IMR-90 (cell line): Measurements from ENCODE around the gene CHN2. TPM values are rescaled to one million over a fixed set of nuclear protein-coding genes. Genes with fewer than 3 reads are reported as not detected.

Source experiments
- ATAC-seq: fragments of 200-7000 bp; cut with Tn5 transposase; 2 replicates; pipeline ENCODE4 v1.9.1; 2020; ENCODE audit warnings: low read depth, mild to moderate bottlenecking, moderate library complexity
- BruUV-seq: library from RNA; stranded (reverse); fragments of 400-500 nt; replicated peaks from 2 replicates; lab custom pipeline; 2021; lab: Mats Ljungman, UMichigan
- CTCF ChIA-PET: fragments of 300-600 bp; formaldehyde crosslinking; extraction: SDS; loops from one replicate; lab custom pipeline; 2021; ENCODE audit warnings: antibody characterized with exemption; lab: Yijun Ruan, JAX
- POLR2A ChIA-PET: fragments of 300-600 bp; sonication (Branson Sonifier 250); formaldehyde crosslinking; loops from one replicate; lab custom pipeline; 2022; ENCODE audit warnings: antibody characterized with exemption; ENCODE audit not compliant: unreplicated experiment; lab: Charles Lee
- DNase-seq: peaks from one replicate; pipeline ENCODE4 v3.0.0; 2013
- H2AFZ ChIP-seq: replicated peaks from 2 replicates; pipeline ENCODE3; 2013; ENCODE audit warnings: low read length, mild to moderate bottlenecking; ENCODE audit not compliant: poor library complexity
- H2AK5ac ChIP-seq: 2 replicates; pipeline ENCODE4 v1.6.1; 2013; ENCODE audit warnings: low read depth, low read length, inconsistent platforms
- H2AK9ac ChIP-seq: replicated peaks from 2 replicates; pipeline ENCODE3; 2013; ENCODE audit warnings: mild to moderate bottlenecking, low read depth, low read length, moderate library complexity; ENCODE audit not compliant: poor library complexity
- H2BK120ac ChIP-seq: 2 replicates; pipeline ENCODE4 v1.6.1; 2013; ENCODE audit warnings: low read depth, low read length, inconsistent platforms
- H2BK15ac ChIP-seq: 3 replicates; pipeline ENCODE4 v1.6.1; 2013; ENCODE audit warnings: low read depth, low read length, inconsistent platforms
- H2BK20ac ChIP-seq: 2 replicates; pipeline ENCODE4 v1.6.1; 2013; ENCODE audit warnings: low read depth, mild to moderate bottlenecking, inconsistent platforms, low read length, moderate library complexity
- H2BK5ac ChIP-seq: 2 replicates; pipeline ENCODE4 v1.6.1; 2013; ENCODE audit warnings: mild to moderate bottlenecking, low read depth, low read length, inconsistent platforms; ENCODE audit not compliant: poor library complexity, severe bottlenecking
- H3K14ac ChIP-seq: replicated peaks from 2 replicates; pipeline ENCODE4 v1.6.1; 2013; ENCODE audit warnings: low read depth, low read length, inconsistent platforms
- H3K18ac ChIP-seq: 2 replicates; pipeline ENCODE4 v1.6.1; 2013; ENCODE audit warnings: low read depth, low read length, control low read depth
- H3K23ac ChIP-seq: 2 replicates; pipeline ENCODE4 v1.6.1; 2013; ENCODE audit warnings: low read depth, low read length, inconsistent platforms
- H3K27ac ChIP-seq: 2 replicates; pipeline ENCODE4 v1.5.1; 2013; ENCODE audit warnings: mild to moderate bottlenecking, control low read depth, low read length; ENCODE audit not compliant: insufficient read depth
- H3K27me3 ChIP-seq: 2 replicates; pipeline ENCODE4 v1.6.1; 2013; ENCODE audit warnings: low read length; ENCODE audit not compliant: control insufficient read depth, insufficient read depth
- H3K36me3 ChIP-seq: 2 replicates; pipeline ENCODE4 v1.6.1; 2013; ENCODE audit warnings: low read length, mixed read lengths; ENCODE audit not compliant: control insufficient read depth, insufficient read depth
- H3K4ac ChIP-seq: 2 replicates; pipeline ENCODE4 v1.6.1; 2013; ENCODE audit warnings: low read depth, low read length, inconsistent platforms
- H3K4me1 ChIP-seq: 2 replicates; pipeline ENCODE4 v1.6.1; 2013; ENCODE audit warnings: low read length, mixed read lengths; ENCODE audit not compliant: control insufficient read depth, insufficient read depth
- H3K4me2 ChIP-seq: 2 replicates; pipeline ENCODE4 v1.6.1; 2013; ENCODE audit warnings: low read depth, mild to moderate bottlenecking, control low read depth, low read length, moderate library complexity
- H3K4me3 ChIP-seq: 2 replicates; pipeline ENCODE4 v1.5.1; 2013; ENCODE audit warnings: low read depth, mild to moderate bottlenecking, control low read depth, low read length, moderate library complexity; ENCODE audit not compliant: insufficient read depth
- H3K56ac ChIP-seq: 2 replicates; pipeline ENCODE4 v1.6.1; 2013; ENCODE audit warnings: low read length, inconsistent platforms; ENCODE audit not compliant: insufficient read depth; ENCODE audit errors: extremely low read depth
- H3K79me1 ChIP-seq, 2 experiments: 2 replicates each; pipeline ENCODE4 v1.6.1; 2013; ENCODE audit warnings: low read length in 2 of 2, inconsistent platforms in 1 of 2, low read depth in 1 of 2
- H3K9ac ChIP-seq: 2 replicates; pipeline ENCODE4 v1.6.1; 2013; ENCODE audit warnings: low read depth, low read length, control low read depth
- H3K9me1 ChIP-seq: 2 replicates; pipeline ENCODE4 v1.6.1; 2013; ENCODE audit warnings: low read length, inconsistent platforms; ENCODE audit not compliant: insufficient read depth
- H3K9me3 ChIP-seq: 2 replicates; pipeline ENCODE4 v1.6.1; 2013; ENCODE audit warnings: low read length; ENCODE audit not compliant: control insufficient read depth, insufficient read depth
- H4K20me1 ChIP-seq: 2 replicates; pipeline ENCODE4 v1.6.1; 2013; ENCODE audit warnings: low read length, inconsistent platforms; ENCODE audit not compliant: insufficient read depth
- H4K5ac ChIP-seq: 2 replicates; pipeline ENCODE4 v1.6.1; 2013; ENCODE audit warnings: mild to moderate bottlenecking, low read depth, low read length, control low read depth
- H4K8ac ChIP-seq, 2 experiments: 2 replicates each; pipeline ENCODE4 v1.6.1; 2013; ENCODE audit warnings: low read depth in 2 of 2, low read length in 2 of 2, control low read depth in 1 of 2, inconsistent platforms in 1 of 2
- H4K91ac ChIP-seq: 2 replicates; pipeline ENCODE4 v1.6.1; 2013; ENCODE audit warnings: low read depth, low read length, inconsistent platforms; ENCODE audit not compliant: insufficient read depth
- BHLHE40 ChIP-seq: fragments of 150-350 bp; IDR thresholded peaks from 2 replicates; pipeline ENCODE4 v1.6.1; 2016; ENCODE audit warnings: mild to moderate bottlenecking, low read depth, low read length
- MAZ ChIP-seq: IDR thresholded peaks from 2 replicates; pipeline ENCODE4 v1.6.1; 2012; ENCODE audit warnings: low read depth, mild to moderate bottlenecking, low read length, improper control_type of control experiment, moderate library complexity, borderline replicate concordance
- POLR2A ChIP-seq: IDR thresholded peaks from 2 replicates; pipeline ENCODE4 v1.6.1; 2012; ENCODE audit warnings: mild to moderate bottlenecking, low read depth, low read length
- RAD21 ChIP-seq: IDR thresholded peaks from 2 replicates; pipeline ENCODE4 v1.6.1; 2012; ENCODE audit warnings: low read length, improper control_type of control experiment
- RFX5 ChIP-seq: IDR thresholded peaks from 2 replicates; pipeline ENCODE4 v1.8.0; 2012; ENCODE audit warnings: low read depth, mild to moderate bottlenecking, low read length, moderate library complexity
- SMC3 ChIP-seq: fragments of 150-350 bp; IDR thresholded peaks from 2 replicates; pipeline ENCODE4 v1.6.1; 2016; ENCODE audit warnings: low read depth, mild to moderate bottlenecking, antibody characterized with exemption, low read length, moderate library complexity
- WGBS, 2 experiments: methylation state at CpG; one replicate each; pipeline versions ENCODE4 v1.1.5 to v1.1.7; 2013; ENCODE audit warnings: missing lambda C conversion rate in 2 of 2; ENCODE audit not compliant: insufficient read length in 1 of 2; ENCODE audit errors: extremely low coverage in 2 of 2; 5-methylcytosine and 5-hydroxymethylcytosine counted together
- dilution Hi-C: fragments of 300-500 bp; cut with HindIII; formaldehyde crosslinking; loops from one replicate; pipeline ENCODE4 v1.14.3; 2018; ENCODE audit warnings: low sequenced_read_pairs; ENCODE audit not compliant: unreplicated experiment
- in situ Hi-C: fragments of 300-500 bp; cut with MboI; formaldehyde crosslinking; loops from 3 replicates; pipeline ENCODE4 v1.14.3; 2019; ENCODE audit warnings: low sequenced_read_pairs, inconsistent platforms, mixed read lengths
- intact Hi-C: fragments of 100-400 bp; cut with micrococcal nuclease; formaldehyde crosslinking; loops from 2 replicates; pipeline ENCODE4 v1.10.0; 2022
- polyA plus RNA-seq, 3 experiments: library from polyadenylated mRNA; depleted of rRNA; stranded (reverse); fragments of >200 nt; gene quantifications; 2 replicates each; pipeline ENCODE4 v1.2.3, GENCODE V29; 2012; ENCODE audit warnings: low replicate concordance in 1 of 3
- total RNA-seq: library from RNA; depleted of rRNA; stranded (reverse); fragments of >200 nt; gene quantifications from 2 replicates; pipeline ENCODE4 v1.2.3, GENCODE V29; 2012
- TF ChIP-seq, protein P1 (sequence below): conservative IDR thresholded peaks from 2 replicates; pipeline ENCODE4 v1.5.1; 2012; ENCODE audit warnings: mild to moderate bottlenecking, low read depth, low read length, improper control_type of control experiment
- TF ChIP-seq, protein P2 (sequence below): fragments of 150-350 bp; IDR thresholded peaks from 2 replicates; pipeline ENCODE4 v1.6.1; 2017; ENCODE audit warnings: mild to moderate bottlenecking, antibody characterized with exemption, low read length, low read depth
- TF ChIP-seq, protein P3 (sequence below): fragments of 150-350 bp; IDR thresholded peaks from 2 replicates; pipeline ENCODE4 v1.6.1; 2016; ENCODE audit warnings: low read depth, mild to moderate bottlenecking, low read length, moderate library complexity, borderline replicate concordance

Gene CHN2
- total and polyA plus RNA-seq, 2 of the 4 experiments (the other 2 are of a cell fraction) = not detected

DNA sequence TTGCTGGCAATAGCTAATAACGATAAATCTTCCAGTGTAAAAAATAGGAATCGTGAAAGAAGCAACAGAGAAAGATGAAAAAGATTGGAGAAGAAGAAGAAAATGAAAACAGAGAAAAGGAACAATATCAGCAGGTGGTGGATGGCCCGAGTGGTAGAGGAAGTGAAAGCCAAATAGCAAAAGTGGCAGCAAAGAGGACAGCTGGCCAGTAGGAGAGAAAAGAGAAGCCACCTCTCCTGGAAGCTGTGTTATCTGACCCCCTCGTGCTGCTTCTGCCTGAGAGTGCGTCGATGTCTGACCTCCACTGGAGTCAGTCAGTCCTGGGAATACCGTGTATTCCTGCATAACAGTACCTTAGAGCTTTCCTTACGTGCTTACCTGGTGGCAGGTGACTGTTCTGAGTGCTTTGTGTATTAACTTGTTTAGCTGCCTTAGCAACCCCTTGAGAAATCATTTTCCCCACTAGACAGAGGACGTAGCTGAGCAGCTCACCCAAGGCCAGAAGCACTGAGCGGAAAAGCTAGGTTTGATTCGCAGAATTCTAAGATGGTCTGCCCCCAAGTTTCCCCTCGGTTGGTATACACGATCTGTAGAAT lies 88.3 kb downstream of the CHN2 start:
- BruUV-seq = no TSS peak
- no peak overlapping the region for H3K14ac ChIP-seq
- no peak overlapping the region for H2BK20ac ChIP-seq
- ATAC-seq (no peak), DNase-seq (no peak)
- H3K23ac ChIP-seq = no peak overlapping the region
- no peak overlapping the region for H2BK5ac ChIP-seq
- no peak overlapping the region for H2AK9ac ChIP-seq
- H3K4me1 ChIP-seq = no peaks in the 10 kb centered on the region
- H4K91ac ChIP-seq = no peak overlapping the region
- no peaks in the 10 kb centered on the region for H3K9me3 ChIP-seq
- no peak overlapping the region for H3K9ac ChIP-seq
- no peak overlapping the region for H2BK120ac ChIP-seq
- H3K4me2 ChIP-seq = no peak overlapping the region
- TF ChIP-seq, protein P1, sequence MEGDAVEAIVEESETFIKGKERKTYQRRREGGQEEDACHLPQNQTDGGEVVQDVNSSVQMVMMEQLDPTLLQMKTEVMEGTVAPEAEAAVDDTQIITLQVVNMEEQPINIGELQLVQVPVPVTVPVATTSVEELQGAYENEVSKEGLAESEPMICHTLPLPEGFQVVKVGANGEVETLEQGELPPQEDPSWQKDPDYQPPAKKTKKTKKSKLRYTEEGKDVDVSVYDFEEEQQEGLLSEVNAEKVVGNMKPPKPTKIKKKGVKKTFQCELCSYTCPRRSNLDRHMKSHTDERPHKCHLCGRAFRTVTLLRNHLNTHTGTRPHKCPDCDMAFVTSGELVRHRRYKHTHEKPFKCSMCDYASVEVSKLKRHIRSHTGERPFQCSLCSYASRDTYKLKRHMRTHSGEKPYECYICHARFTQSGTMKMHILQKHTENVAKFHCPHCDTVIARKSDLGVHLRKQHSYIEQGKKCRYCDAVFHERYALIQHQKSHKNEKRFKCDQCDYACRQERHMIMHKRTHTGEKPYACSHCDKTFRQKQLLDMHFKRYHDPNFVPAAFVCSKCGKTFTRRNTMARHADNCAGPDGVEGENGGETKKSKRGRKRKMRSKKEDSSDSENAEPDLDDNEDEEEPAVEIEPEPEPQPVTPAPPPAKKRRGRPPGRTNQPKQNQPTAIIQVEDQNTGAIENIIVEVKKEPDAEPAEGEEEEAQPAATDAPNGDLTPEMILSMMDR = no peak
- TF ChIP-seq, protein P2, sequence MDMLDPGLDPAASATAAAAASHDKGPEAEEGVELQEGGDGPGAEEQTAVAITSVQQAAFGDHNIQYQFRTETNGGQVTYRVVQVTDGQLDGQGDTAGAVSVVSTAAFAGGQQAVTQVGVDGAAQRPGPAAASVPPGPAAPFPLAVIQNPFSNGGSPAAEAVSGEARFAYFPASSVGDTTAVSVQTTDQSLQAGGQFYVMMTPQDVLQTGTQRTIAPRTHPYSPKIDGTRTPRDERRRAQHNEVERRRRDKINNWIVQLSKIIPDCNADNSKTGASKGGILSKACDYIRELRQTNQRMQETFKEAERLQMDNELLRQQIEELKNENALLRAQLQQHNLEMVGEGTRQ = no peak
- TF ChIP-seq MAZ = no peak
- TF ChIP-seq RAD21 = no peak
- TF ChIP-seq BHLHE40 = no peak
- no peak for TF ChIP-seq RFX5
- TF ChIP-seq, protein P3, sequence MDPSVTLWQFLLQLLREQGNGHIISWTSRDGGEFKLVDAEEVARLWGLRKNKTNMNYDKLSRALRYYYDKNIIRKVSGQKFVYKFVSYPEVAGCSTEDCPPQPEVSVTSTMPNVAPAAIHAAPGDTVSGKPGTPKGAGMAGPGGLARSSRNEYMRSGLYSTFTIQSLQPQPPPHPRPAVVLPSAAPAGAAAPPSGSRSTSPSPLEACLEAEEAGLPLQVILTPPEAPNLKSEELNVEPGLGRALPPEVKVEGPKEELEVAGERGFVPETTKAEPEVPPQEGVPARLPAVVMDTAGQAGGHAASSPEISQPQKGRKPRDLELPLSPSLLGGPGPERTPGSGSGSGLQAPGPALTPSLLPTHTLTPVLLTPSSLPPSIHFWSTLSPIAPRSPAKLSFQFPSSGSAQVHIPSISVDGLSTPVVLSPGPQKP = no peak
- no peak for TF ChIP-seq SMC3
- no peak for TF ChIP-seq POLR2A
- H3K36me3 ChIP-seq = no peaks in the 10 kb centered on the region
- CTCF ChIA-PET = no interaction called here
- dilution Hi-C loops (no loop called here), intact Hi-C loops (no loop called here), in situ Hi-C loops (no loop called here)
- no peak overlapping the region for H3K4me3 ChIP-seq
- no peak overlapping the region for H2AK5ac ChIP-seq
- H3K79me1 ChIP-seq = no peaks in the 10 kb centered on the region
- no peaks in the 10 kb centered on the region for H3K9me1 ChIP-seq
- H3K27ac ChIP-seq = no peak overlapping the region
- no peak overlapping the region for H3K4ac ChIP-seq
- no peak overlapping the region for H2AFZ ChIP-seq
- no peak overlapping the region for H3K56ac ChIP-seq
- H4K5ac ChIP-seq = no peak overlapping the region
- H3K18ac ChIP-seq = no peak overlapping the region
- POLR2A ChIA-PET = no interaction called here
- no peaks in the 10 kb centered on the region for H4K20me1 ChIP-seq
- H4K8ac ChIP-seq = no peak overlapping the region
- no peaks in the 10 kb centered on the region for H3K27me3 ChIP-seq
- 40% methylated on average over 1 of the region's 13 CpGs; no CpG with 5 or more reads in 1 of the 2 experiments for WGBS, 2 experiments
- H2BK15ac ChIP-seq = no peak overlapping the region
